ENCODE measurements around the gene KPNA1. TPM values are rescaled to one million over a fixed set of nuclear protein-coding genes. Genes with fewer than 3 reads are reported as not detected.

Gene KPNA1
- total RNA-seq, 2 donors from 2014 or later: 47.4 to 60.4 TPM

DNA sequence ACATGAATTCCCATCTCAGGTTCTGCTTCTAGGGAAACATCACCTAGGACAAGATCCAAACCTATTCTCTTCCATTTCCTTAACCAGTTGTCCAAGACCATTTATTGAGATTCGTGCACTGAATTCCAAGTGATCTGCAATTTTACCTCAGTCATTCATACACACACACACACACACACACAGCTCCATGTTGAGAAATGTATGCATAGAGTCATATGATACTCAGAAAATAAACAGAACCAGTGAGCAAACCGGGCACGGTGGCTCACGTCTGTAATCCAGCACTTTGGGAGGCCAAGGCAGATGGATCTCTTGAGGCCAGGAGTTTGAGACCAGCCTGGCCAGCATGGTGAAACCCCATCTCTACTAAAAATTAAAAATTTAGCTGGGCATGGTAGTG is 6.1 kb upstream of the KPNA1 start:
- Histone ChIP-seq H3K27me3 (no peaks in the 10 kb centered on the region), H3K9me3 (no peaks in the 10 kb centered on the region), H3K4me1 (no peaks in the 10 kb centered on the region), H3K9ac (ENCODE audit: low read depth in 2 of 2, low read length in 2 of 2) (no peak overlapping the region), H3K27ac (no peak overlapping the region), H3K4me3 (no peak overlapping the region), H3K36me3 (no peaks in the 10 kb centered on the region)
- intact Hi-C loops (cut with DNase I): no loop called here
- TF ChIP-seq, protein P1, sequence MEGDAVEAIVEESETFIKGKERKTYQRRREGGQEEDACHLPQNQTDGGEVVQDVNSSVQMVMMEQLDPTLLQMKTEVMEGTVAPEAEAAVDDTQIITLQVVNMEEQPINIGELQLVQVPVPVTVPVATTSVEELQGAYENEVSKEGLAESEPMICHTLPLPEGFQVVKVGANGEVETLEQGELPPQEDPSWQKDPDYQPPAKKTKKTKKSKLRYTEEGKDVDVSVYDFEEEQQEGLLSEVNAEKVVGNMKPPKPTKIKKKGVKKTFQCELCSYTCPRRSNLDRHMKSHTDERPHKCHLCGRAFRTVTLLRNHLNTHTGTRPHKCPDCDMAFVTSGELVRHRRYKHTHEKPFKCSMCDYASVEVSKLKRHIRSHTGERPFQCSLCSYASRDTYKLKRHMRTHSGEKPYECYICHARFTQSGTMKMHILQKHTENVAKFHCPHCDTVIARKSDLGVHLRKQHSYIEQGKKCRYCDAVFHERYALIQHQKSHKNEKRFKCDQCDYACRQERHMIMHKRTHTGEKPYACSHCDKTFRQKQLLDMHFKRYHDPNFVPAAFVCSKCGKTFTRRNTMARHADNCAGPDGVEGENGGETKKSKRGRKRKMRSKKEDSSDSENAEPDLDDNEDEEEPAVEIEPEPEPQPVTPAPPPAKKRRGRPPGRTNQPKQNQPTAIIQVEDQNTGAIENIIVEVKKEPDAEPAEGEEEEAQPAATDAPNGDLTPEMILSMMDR (IDR thresholded peaks at IDR 0.05): no peak
- DNase-seq: no peak

DNA sequence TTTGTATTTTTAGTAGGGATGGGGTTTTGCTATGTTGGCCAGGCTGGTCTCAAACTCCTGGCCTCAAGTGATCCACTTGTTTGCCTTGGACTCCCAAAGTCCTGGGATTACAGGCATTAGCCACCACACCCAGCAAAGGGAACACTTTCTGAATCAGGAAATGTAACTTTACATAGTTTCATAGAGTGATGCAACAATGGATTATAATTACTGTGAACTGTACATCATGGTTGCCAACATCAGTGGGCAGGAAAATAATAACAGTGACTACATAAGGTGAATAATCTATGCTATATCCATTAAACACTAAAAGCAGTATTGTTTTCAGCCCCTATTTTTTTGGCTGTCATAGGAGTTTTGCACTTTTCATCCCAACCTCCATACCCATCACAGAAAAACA is 5.0 kb upstream of the KPNA1 start:
- DNase-seq: no peak
- Histone ChIP-seq H3K27me3 (no peaks in the 10 kb centered on the region), H3K9me3 (no peaks in the 10 kb centered on the region), H3K36me3 (no peaks in the 10 kb centered on the region), H3K4me3 (no peak overlapping the region), H3K27ac (no peak overlapping the region), H3K9ac (ENCODE audit: low read depth in 2 of 2, low read length in 2 of 2) (no peak overlapping the region), H3K4me1 (no peaks in the 10 kb centered on the region)
- intact Hi-C loops (cut with DNase I): no loop called here
- TF ChIP-seq, protein P1 (IDR thresholded peaks at IDR 0.05): no peak

DNA sequence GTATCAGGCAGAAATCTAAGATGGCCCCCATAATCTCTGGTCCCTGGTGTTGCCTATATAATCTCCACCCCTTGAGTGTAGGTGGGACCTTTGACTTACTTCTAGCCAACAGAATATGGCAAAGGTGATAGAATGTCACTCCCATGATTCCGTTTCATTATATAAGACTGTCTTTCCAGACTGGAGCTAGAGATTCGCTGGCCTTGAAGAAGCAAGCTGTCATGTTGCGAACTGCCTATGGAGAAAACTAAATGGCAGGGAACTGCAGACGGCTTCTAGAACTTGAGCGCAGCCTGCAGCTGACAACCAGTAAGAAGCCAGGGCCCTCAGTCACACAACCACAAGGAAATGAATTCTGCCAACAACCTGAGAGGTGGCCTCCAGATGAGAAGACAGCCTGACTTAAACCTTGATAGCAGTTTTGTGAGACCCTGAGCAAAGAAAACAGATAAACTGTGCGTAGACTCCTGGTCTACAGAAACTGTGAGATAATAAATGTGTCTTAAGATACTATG is 2.2 kb upstream of the KPNA1 start:
- TF ChIP-seq, protein P1 (IDR thresholded peaks at IDR 0.05): no peak

DNA sequence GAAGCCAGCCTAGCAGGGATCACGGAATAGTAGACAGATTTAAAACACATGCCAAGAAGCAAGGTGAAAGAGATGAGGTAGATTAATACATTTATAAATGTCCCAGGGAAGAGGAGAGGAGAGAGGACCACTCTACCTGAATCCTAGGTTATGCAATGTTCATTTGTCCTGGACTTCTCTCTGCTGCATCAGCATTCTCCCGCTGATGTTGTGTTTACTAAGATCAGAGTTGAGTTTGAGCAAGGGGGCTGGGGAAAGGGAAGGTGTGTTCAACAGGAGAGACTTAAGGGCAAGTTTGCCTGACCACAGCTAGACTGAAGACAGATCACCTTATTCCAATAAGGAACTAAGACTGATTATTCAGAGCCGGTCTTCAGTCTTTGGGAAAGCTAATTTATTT is 1.1 kb upstream of the KPNA1 start:
- TF ChIP-seq, protein P1 (IDR thresholded peaks at IDR 0.05): no peak
- H3K27me3 ChIP-seq: no peaks in the 10 kb centered on the region
- H3K4me1 ChIP-seq: no peaks in the 10 kb centered on the region
- no peak overlapping the region for H3K27ac ChIP-seq
- no peak for DNase-seq
- H3K9me3 ChIP-seq: no peaks in the 10 kb centered on the region
- intact Hi-C loops (cut with DNase I): no loop called here
- H3K36me3 ChIP-seq: no peaks in the 10 kb centered on the region
- no peak overlapping the region for H3K4me3 ChIP-seq
- H3K9ac ChIP-seq (ENCODE audit: low read depth in 2 of 2, low read length in 2 of 2): no peak overlapping the region

More for the DNA sequence above, 2.2 kb upstream of the KPNA1 start:
- Histone ChIP-seq H3K9me3 (no peaks in the 10 kb centered on the region), H3K27ac (no peak overlapping the region), H3K4me3 (no peak overlapping the region), H3K36me3 (no peaks in the 10 kb centered on the region), H3K4me1 (no peaks in the 10 kb centered on the region), H3K9ac (ENCODE audit: low read depth in 2 of 2, low read length in 2 of 2) (no peak overlapping the region), H3K27me3 (no peaks in the 10 kb centered on the region)
- intact Hi-C loops (cut with DNase I): no loop called here
- DNase-seq: no peak

DNA sequence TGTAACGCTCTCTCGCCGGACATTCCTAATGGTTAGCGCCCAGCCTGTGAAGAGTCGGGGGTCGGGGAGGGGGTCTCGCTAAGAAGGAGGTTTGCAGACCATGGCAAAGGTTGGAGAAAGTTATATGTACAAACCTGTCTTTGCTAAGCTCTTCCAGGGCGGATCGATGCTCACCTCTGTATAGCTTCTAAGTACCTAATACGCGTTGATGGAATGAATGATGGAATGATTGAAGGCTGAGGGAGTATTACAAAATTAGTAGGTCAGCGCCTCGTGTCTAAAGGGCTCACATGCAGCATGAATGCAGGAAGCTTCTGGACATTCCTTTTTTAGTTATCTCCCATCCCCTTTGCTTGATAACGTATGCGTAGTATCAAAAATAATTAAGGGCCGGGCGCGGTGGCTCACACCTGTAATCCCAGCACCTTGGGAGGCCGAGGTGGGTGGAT is 305 bp upstream of the KPNA1 start:
- no peak for DNase-seq
- intact Hi-C loops (cut with DNase I): no loop called here
- H3K9me3 ChIP-seq: no peaks in the 10 kb centered on the region
- H3K4me3 ChIP-seq: peak overlapping the region; percentile 90
- peak overlapping the region in 1 of 2 donors; percentile 73 for H3K9ac ChIP-seq (ENCODE audit: low read depth in 2 of 2, low read length in 2 of 2)
- TF ChIP-seq, protein P1 (IDR thresholded peaks at IDR 0.05): no peak
- H3K27me3 ChIP-seq: no peaks in the 10 kb centered on the region
- H3K36me3 ChIP-seq: no peaks in the 10 kb centered on the region
- H3K27ac ChIP-seq: peak overlapping the region; percentile 97
- H3K4me1 ChIP-seq: no peaks in the 10 kb centered on the region
